Ishikawa (cell line): Measurements from ENCODE around the gene ST3GAL3.

Experiments used
- EP300 ChIP-seq: IDR thresholded peaks from 2 replicates; pipeline ENCODE4 v1.6.1; 2012; ENCODE audit warnings: borderline replicate concordance
- FOXM1 ChIP-seq: IDR thresholded peaks from 2 replicates; pipeline ENCODE4 v1.6.1; 2012; ENCODE audit warnings: low read depth, borderline replicate concordance
- MAX ChIP-seq: IDR thresholded peaks from 2 replicates; pipeline ENCODE4 v1.6.1; 2012
- RAD21 ChIP-seq: IDR thresholded peaks from 2 replicates; pipeline ENCODE4 v1.6.1; 2012; ENCODE audit warnings: low read depth

GRCh38 chr1:43850591-43851233, 143.4 kb downstream of the ST3GAL3 start:
- TF ChIP-seq RAD21: no peak
- TF ChIP-seq MAX: no peak
- TF ChIP-seq FOXM1: no peak
- no peak for TF ChIP-seq EP300
